Osteocyte (in vitro differentiated cells): ENCODE results near the gene GBGT1. TPM values are rescaled to one million over a fixed set of nuclear protein-coding genes. Genes with fewer than 3 reads are reported as not detected.

ENCODE experiments used
- DNase-seq: peaks from one replicate; pipeline ENCODE4 v3.0.0; 2021; ENCODE audit warnings: mixed read lengths; ENCODE audit not compliant: unreplicated experiment; ENCODE audit errors: extremely low spot score
- H3K27ac Mint-ChIP-seq: one replicate; pipeline ENCODE4 v1.8.0; 2021; ENCODE audit warnings: mild to moderate bottlenecking, mixed read lengths; ENCODE audit not compliant: unreplicated experiment
- H3K27me3 Mint-ChIP-seq: one replicate; pipeline ENCODE4 v1.8.0; 2021; ENCODE audit warnings: mixed read lengths; ENCODE audit not compliant: unreplicated experiment
- H3K36me3 Mint-ChIP-seq: one replicate; pipeline ENCODE4 v1.8.0; 2021; ENCODE audit warnings: mixed read lengths; ENCODE audit not compliant: unreplicated experiment
- H3K4me1 Mint-ChIP-seq: one replicate; pipeline ENCODE4 v1.8.0; 2021; ENCODE audit warnings: mixed read lengths; ENCODE audit not compliant: unreplicated experiment
- H3K4me3 Mint-ChIP-seq: one replicate; pipeline ENCODE4 v1.8.0; 2021; ENCODE audit warnings: mild to moderate bottlenecking, moderate library complexity, mixed read lengths; ENCODE audit not compliant: unreplicated experiment
- H3K9me3 Mint-ChIP-seq: one replicate; pipeline ENCODE4 v1.8.0; 2021; ENCODE audit warnings: mixed read lengths; ENCODE audit not compliant: unreplicated experiment
- total RNA-seq: library from RNA; stranded (reverse); gene quantifications from 2 replicates; pipeline ENCODE4 v1.2.1, GENCODE V29; 2021
- TF ChIP-seq, protein P1 (sequence below): fragments of 200-600 bp; sonication (generic); IDR thresholded peaks from 2 replicates; pipeline ENCODE4 v1.5.0; 2021; ENCODE audit warnings: antibody characterized with exemption, mild to moderate bottlenecking, moderate library complexity

GBGT1 gene
- total RNA-seq, 1 donor from 2014 or later = 4.1 TPM

DNA sequence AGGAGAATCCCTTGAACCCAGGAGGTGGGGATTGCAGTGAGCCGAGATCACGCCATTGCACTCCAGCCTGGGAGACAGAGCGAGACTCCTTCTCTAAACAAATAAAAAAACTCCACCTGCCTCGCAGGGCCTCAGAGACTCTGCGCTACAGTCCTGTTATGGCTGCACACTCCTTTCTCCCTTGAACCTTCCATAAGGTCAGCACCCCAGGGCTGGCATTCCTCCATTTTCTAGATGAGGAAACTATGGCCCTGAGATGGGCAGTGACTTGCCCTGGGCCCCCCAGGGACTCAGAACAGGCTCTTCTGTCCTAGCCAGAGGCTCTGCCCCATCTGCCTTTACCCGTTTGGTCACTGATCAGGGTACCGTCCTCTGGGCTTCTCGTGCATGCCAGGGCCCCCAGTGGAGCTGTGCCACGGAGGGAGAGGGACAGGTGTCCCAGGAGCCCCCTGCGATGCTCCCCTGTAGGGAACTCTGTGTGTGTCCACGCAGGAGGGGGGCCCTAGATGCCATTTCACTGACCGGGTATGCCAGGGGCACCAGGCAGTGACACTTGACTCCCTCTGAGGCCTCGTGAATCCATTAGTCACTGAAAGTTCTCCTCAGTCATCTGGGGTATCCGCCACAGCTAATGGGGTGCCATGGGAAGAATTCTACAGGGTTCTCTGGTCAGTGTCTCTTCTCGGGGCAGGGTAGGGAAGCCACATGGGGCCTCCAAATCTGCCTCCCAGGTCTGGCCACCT, 58.8 kb downstream of the GBGT1 start:
- peaks cover 40% of the 10 kb centered on the region for H3K36me3 Mint-ChIP-seq

DNA sequence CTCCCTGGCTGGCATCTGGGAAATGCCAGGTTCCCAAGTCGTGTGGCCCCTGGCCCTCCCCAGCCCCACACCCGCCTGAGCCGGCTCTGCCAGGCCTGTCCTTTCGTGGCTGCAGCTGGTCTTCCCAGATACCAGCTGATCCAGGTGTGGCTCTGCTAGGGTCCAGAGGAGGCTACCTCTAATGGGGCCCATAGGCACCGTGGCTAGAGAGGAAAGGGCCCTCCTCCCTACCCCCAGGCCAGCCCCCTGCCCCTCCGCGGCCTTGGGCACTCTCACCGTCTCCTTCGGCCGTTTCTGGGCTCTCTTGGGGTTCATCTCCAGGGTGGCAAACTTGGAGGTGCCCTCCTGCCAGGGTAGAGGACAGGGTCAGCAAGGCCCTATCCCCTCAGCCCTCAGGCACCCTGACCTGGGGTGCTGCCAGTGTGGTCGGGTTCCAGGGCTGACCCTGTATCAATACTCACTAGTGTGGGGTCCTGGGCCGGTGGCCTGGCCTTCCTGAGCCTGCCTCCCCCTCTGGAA, 59.7 kb downstream of the GBGT1 start:
- Mint-ChIP-seq H3K27ac (no peak overlapping the region), H3K36me3 (peaks cover 37% of the 10 kb centered on the region), H3K4me3 (no peak overlapping the region), H3K27me3 (no peaks in the 10 kb centered on the region), H3K9me3 (no peaks in the 10 kb centered on the region), H3K4me1 (peaks cover 2% of the 10 kb centered on the region)
- TF ChIP-seq, protein P1, sequence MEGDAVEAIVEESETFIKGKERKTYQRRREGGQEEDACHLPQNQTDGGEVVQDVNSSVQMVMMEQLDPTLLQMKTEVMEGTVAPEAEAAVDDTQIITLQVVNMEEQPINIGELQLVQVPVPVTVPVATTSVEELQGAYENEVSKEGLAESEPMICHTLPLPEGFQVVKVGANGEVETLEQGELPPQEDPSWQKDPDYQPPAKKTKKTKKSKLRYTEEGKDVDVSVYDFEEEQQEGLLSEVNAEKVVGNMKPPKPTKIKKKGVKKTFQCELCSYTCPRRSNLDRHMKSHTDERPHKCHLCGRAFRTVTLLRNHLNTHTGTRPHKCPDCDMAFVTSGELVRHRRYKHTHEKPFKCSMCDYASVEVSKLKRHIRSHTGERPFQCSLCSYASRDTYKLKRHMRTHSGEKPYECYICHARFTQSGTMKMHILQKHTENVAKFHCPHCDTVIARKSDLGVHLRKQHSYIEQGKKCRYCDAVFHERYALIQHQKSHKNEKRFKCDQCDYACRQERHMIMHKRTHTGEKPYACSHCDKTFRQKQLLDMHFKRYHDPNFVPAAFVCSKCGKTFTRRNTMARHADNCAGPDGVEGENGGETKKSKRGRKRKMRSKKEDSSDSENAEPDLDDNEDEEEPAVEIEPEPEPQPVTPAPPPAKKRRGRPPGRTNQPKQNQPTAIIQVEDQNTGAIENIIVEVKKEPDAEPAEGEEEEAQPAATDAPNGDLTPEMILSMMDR = no peak
- no peak for DNase-seq

More for the DNA sequence above, 58.8 kb downstream of the GBGT1 start:
- no peak for DNase-seq
- Mint-ChIP-seq H3K9me3 (no peaks in the 10 kb centered on the region), H3K27me3 (no peaks in the 10 kb centered on the region), H3K27ac (no peak overlapping the region), H3K4me3 (no peak overlapping the region), H3K4me1 (peaks cover 2% of the 10 kb centered on the region)
- TF ChIP-seq, protein P1 = no peak

DNA sequence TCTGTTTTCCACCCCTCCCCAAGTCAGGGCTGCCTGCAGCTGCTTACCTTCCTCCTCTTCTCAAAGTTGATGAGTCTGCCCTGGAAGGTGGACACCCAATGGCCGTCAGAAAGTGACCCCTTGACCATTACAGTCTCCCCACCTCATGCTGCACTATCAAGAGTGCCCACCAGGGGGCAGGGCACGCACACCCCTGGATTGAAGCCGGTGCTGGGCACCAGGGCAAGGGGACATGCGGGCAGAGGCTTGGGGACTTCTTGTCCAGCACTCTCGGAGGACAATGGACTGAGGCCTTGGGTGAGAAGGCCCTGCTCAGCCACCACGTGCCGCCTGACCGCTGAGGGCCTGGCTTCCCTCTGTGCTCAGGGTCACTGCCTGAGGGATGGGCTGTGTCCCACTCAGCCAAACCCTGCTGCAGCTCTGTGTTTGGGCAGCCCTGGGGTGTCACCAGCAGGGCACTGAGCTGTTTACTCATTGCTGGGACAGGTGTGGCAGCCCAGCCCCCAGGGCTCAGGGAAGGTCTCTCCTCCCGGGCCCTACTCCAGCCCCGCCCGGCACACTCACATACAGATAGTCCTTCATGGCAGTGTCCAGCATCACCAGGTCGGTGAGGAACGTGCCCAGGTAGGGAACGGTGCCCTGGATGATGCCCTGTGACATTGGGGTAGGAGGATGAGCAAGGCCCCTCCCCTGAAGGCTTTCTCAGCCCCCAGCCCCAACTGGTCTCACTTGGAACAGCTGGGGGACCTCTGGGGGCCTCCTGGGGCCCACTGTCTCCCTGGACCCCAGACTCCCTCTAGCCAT, 60.3 kb downstream of the GBGT1 start:
- Mint-ChIP-seq H3K9me3 (no peaks in the 10 kb centered on the region), H3K4me3 (no peak overlapping the region), H3K27ac (no peak overlapping the region), H3K36me3 (peaks cover 43% of the 10 kb centered on the region), H3K27me3 (no peaks in the 10 kb centered on the region), H3K4me1 (peaks cover 2% of the 10 kb centered on the region)
- TF ChIP-seq, protein P1 = peak; percentile 94
- DNase-seq = no peak

Other genes starting within 250 kb of the GBGT1 start
- gene TSC1, start 219.3 kb downstream of the GBGT1 start, total RNA-seq = 50.8 and 59.1 TPM in 2 replicates
- not detected in 2 replicates for gene GFI1B, start 185.2 kb downstream of the GBGT1 start, total RNA-seq
- gene GTF3C5, start 132.9 kb downstream of the GBGT1 start, total RNA-seq = 60.7 and 65.1 TPM in 2 replicates
- 1.3 and 1.9 TPM in 2 replicates for gene CEL, start 101.9 kb downstream of the GBGT1 start, total RNA-seq
- 35.1 and 38.4 TPM in 2 replicates for gene RALGDS, start 42.7 kb downstream of the GBGT1 start, total RNA-seq
- not detected in 2 replicates for gene OBP2B, start 45.3 kb upstream of the GBGT1 start, total RNA-seq
- not detected in 2 replicates for gene ABO, start 111.3 kb upstream of the GBGT1 start, total RNA-seq
- 16.0 and 19.8 TPM in 2 replicates for gene SURF6, start 172.3 kb upstream of the GBGT1 start, total RNA-seq
- gene MED22, start 184.2 kb upstream of the GBGT1 start, total RNA-seq = 23.4 and 27.6 TPM in 2 replicates
- gene RPL7A, start 184.3 kb upstream of the GBGT1 start, total RNA-seq = 1,770 and 1,772 TPM in 2 replicates
- 36.2 and 39.4 TPM in 2 replicates for gene SURF1, start 192.6 kb upstream of the GBGT1 start, total RNA-seq
- 15.4 and 16.3 TPM in 2 replicates for gene SURF2, start 192.6 kb upstream of the GBGT1 start, total RNA-seq
- 190 and 201 TPM in 2 replicates for gene SURF4, start 212.1 kb upstream of the GBGT1 start, total RNA-seq
- gene STKLD1, start 212.5 kb upstream of the GBGT1 start, total RNA-seq = 3.5 and 5.1 TPM in 2 replicates